NCI-H1048 (cell line): ENCODE data around the gene H1-8.

Experiments
- DNase-seq: peaks from one replicate; lab custom pipeline; 2025; lab: John Stamatoyannopoulos, UW

The H1-8 gene

GRCh38 chr3:129573493-129573892 lies 30.5 kb downstream of the H1-8 start:
- no peak for DNase-seq

GRCh38 chr3:129574206-129574605 lies 31.2 kb downstream of the H1-8 start:
- no peak for DNase-seq

- DNase-seq, result no peak
Measured at GRCh38 chr3:129575233-129575996, 32.4 kb downstream of the H1-8 start.

GRCh38 chr3:129575997-129576384 lies 33.0 kb downstream of the H1-8 start:
- no peak for DNase-seq

- DNase-seq, result no peak
Measured at GRCh38 chr3:129576514-129577352, 33.8 kb downstream of the H1-8 start.

GRCh38 chr3:129577366-129577765 lies 34.4 kb downstream of the H1-8 start:
- no peak for DNase-seq

GRCh38 chr3:129577925-129578786 lies 35.2 kb downstream of the H1-8 start:
- DNase-seq, result no peak

GRCh38 chr3:129579991-129580390 lies 37.0 kb downstream of the H1-8 start:
- DNase-seq, result no peak

GRCh38 chr3:129581623-129582022 lies 38.6 kb downstream of the H1-8 start:
- DNase-seq, result no peak

GRCh38 chr3:129582799-129583198 lies 39.8 kb downstream of the H1-8 start:
- DNase-seq, result no peak

- DNase-seq, result no peak
Measured at GRCh38 chr3:129583289-129583688, 40.3 kb downstream of the H1-8 start.

- DNase-seq, result no peak
Measured at GRCh38 chr3:129584631-129585030, 41.7 kb downstream of the H1-8 start.

GRCh38 chr3:129585949-129586657 lies 43.1 kb downstream of the H1-8 start:
- no peak for DNase-seq

- no peak for DNase-seq
Measured at GRCh38 chr3:129586746-129587430, 43.9 kb downstream of the H1-8 start.

GRCh38 chr3:129587566-129588210 lies 44.7 kb downstream of the H1-8 start:
- DNase-seq, result no peak

GRCh38 chr3:129590215-129590614 lies 47.2 kb downstream of the H1-8 start:
- no peak for DNase-seq

- no peak for DNase-seq
Measured at GRCh38 chr3:129591932-129592331, 49.0 kb downstream of the H1-8 start.

- DNase-seq, result no peak
Measured at GRCh38 chr3:129592381-129593131, 49.6 kb downstream of the H1-8 start.

GRCh38 chr3:129593230-129593594 lies 50.2 kb downstream of the H1-8 start:
- no peak for DNase-seq
